ENCODE data around the gene PLK3.

DNA sequence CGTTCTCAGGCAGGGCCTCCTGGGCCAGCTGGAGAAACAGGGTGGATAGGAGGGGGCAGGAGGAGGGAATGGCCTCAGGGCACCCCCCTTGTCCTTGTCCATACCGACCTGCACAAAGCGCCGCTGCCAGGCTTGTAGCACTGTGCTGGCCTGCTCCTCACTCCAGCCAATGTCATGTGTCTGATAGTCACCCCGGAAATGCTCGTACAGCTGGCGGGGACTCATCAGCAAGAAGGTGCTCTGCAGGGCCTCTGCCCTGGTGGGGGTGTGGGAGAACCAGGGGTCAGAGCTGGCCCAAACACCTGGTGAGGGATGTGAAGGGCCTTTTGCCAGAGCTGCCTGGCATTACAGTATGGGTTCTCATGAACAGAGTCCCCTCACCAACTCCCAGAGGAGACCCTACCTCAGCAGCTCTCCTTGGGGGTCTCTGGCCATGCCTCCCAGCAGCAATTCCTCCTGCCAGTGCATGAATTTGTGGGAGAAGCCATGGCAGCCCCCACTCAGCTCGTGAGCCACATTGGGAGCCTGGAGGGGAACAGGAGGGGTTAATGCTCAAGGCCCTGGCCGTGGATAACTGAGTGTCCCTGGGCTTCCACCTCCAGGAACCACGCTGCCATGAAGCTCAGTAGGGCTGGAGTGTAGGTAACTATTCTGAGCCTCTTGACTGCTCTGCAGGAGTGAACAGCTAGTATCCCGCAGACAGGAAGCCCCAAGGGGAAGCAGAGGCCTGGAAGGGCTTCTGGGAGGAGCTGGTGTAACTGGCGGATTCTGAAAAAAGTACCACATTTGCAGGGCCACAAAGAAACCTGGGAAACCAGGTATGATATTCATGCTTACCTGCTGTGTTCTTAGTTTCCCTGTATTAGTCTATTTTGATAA is 29.6 kb downstream of the PLK3 start:
- TF ChIP-seq CTCF (IDR thresholded peaks at IDR 0.05) (no peak), POLR2AphosphoS5 (IDR thresholded peaks at IDR 0.05) (no peak)
